22Rv1 (cell line): ENCODE data around the gene TYROBP.

Source experiments
- H3K27ac ChIP-seq: fragments of 450-650 bp; 2 replicates; pipeline ENCODE4 v1.5.1; 2017
- CTCF ChIP-seq: fragments of 450-650 bp; IDR thresholded peaks from 2 replicates; pipeline ENCODE4 v1.5.1; 2017; ENCODE audit warnings: mild to moderate bottlenecking
- ZFX ChIP-seq: fragments of 450-650 bp; IDR thresholded peaks from 2 replicates; pipeline ENCODE4 v1.6.1; 2017; ENCODE audit warnings: antibody characterized with exemption, borderline replicate concordance

TYROBP gene

DNA sequence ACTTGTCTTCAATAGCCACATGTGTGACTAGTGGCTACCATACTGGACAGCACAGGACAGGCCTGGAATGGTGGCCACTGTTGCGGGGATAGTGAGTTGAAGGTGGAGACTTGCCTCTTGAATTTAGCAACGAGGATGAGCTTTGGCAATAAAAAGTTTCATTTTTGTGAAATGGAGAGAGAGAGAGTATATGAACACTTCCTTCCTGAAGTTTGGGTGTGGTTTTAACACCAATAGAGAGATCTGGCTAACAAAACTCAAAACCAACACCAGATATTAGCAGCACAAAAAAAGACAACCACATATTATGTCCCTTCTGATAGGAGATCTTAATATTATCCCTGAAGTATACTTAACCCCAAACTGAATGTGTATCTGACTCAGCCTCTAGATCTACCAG lies 21.8 kb upstream of the TYROBP start:
- TF ChIP-seq ZFX = no peak
- TF ChIP-seq CTCF = no peak
- H3K27ac ChIP-seq = no peak overlapping the region

DNA sequence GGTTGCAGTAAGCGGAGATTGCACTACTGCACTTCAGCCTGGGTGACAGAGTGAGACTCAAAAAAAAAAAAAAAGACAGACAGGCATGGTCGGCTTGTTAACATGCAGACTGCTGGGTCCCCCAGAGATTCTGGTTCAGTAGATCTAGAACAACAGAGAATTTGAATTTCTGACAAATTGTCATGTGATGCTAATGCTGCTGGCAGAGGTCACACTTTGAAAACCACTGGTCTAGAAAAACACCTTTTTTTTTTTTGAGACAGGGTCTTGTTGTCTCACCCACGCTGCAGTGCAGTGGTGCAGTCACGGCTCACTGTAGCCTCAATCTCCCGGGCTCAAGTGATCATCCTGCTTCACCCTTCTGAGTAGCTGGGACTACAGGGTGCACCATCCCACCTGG lies 20.4 kb upstream of the TYROBP start:
- TF ChIP-seq CTCF (no peak), ZFX (no peak)
- H3K27ac ChIP-seq = no peak overlapping the region

DNA sequence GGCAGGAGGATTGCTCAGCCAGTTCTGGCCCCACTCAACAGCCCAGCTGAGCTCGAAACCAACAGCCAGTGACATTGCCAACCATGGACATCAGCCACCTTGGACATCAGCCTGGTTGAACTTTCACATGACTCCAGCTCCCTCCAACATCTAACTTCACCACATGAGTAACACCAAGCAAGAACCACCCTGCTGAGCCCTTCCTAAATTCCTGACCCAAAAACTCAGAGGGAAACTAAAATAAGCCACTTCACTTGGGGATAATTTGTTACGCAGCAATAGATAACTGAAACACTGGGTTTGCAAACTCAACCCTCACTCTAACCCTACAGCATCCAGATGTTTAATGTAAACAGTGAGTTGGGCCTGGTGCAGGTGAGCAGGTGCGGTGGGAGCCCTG lies 17.4 kb upstream of the TYROBP start:
- no peak overlapping the region for H3K27ac ChIP-seq
- TF ChIP-seq ZFX (no peak), CTCF (no peak)

- H3K27ac ChIP-seq = no peak overlapping the region
- TF ChIP-seq ZFX (no peak), CTCF (no peak)
Observed at GRCh38 chr19:35921012-35921411, 12.9 kb upstream of the TYROBP start.

DNA sequence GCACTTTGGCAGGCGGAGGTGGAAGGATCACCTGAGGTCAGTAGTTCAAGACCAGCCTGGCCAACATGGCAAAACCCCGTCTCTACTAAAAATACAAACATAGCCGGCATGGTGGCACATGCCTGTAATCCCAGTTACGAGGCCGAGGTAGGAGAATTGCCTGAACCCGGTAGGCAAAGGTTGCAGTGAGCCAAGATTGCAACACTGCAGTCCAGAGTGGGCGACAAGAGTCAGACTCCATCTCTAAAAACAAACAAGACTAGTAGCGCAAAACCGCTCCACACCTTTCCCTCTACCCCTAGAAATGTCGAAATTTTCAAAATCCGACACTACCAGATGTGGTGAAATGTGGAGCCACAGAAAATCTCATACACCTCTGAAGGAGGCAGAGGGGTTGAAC lies 11.2 kb upstream of the TYROBP start:
- no peak overlapping the region for H3K27ac ChIP-seq
- no peak for TF ChIP-seq ZFX
- no peak for TF ChIP-seq CTCF

- H3K27ac ChIP-seq = no peak overlapping the region
- TF ChIP-seq CTCF (no peak), ZFX (no peak)
Observed at GRCh38 chr19:35915443-35915842, 7.3 kb upstream of the TYROBP start.

GRCh38 chr19:35913589-35913988 lies 5.5 kb upstream of the TYROBP start:
- H3K27ac ChIP-seq = no peak overlapping the region
- TF ChIP-seq ZFX (no peak), CTCF (no peak)
